Caki2 (cell line): ENCODE results near the gene GHRH. TPM values are rescaled to one million over a fixed set of nuclear protein-coding genes. Genes with fewer than 3 reads are reported as not detected.

Source experiments
- DNase-seq: peaks from one replicate; pipeline ENCODE4 v3.0.0-alpha.2; 2015; ENCODE audit warnings: low read depth
- in situ Hi-C: cut with HindIII; loops from 2 replicates; pipeline ENCODE4 v1.10.0; 2016; ENCODE audit warnings: low sequenced_read_pairs, low pct_unique_long_range_greater_than_20kb, mixed read lengths
- total RNA-seq: library from RNA; depleted of rRNA; stranded (reverse); fragments of >200 nt; shearing (Covaris generic); gene quantifications from 2 replicates; pipeline ENCODE4 v1.2.3, GENCODE V29; 2014; ENCODE audit warnings: low replicate concordance; rRNA removed

Gene GHRH
- total RNA-seq = not detected in 2 replicates

DNA sequence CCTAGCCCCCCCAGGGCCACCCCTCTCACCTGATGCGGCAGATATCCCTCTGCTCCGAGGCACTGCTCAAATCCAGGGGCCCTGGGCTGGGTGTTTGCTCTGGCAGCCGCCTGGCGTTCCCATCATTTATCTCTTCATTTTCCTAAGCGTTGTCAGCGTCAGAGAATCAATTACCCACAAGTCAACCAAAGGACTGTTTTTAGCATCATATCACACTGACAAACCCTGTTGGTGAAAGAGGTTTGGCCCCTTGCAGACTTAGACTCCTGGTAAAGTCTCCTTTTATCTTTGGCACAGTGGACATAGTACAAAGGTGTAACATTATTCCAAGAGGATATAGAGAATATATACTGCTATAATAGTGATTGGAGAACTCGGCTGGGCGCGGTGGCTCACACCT, at the start of gene GHRH:
Gene GHRH, minus strand, starts transcription at position 101 of the 400 bp plus-strand sequence. CDS start 4,925 bp downstream, outside the sequence.
- DNase-seq = no peak
- in situ Hi-C loops = no loop called here

GRCh38 chr20:37310951-37311350, 49.3 kb upstream of the GHRH start:
- in situ Hi-C loops = no loop called here
- DNase-seq = no peak

DNA sequence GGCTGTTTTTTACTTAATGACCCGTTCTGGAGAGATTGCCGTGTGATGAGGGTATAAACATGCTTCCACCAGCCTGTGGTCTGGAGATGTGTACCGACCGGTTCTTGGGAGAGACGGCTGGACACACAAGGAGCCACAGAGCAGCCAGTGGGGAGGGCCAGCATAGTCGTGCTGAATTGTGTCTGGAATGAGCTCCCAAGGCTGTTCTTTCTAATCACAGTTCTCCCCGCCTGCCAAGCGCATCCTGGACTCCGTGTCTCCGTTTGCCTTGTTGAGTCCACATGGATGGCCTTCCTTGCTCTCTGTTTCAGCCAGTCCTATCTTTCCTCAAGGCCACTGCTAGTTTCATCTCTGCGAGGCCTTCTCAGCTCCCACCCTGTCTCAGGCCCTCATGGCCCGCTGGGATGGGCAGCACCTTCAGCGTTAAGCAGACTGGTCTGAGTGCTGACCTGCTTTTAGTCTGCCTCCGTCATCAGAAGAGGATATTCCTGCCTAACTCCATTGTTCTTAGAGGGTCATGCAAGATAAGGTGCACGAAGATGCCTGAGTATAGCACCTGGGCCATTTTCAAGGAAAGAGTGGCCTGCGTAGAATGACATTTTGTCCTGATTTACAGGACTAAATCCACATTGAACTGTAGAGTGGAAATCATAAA, 48.4 kb upstream of the GHRH start:
- DNase-seq = no peak
- in situ Hi-C loops = no loop called here

- DNase-seq = no peak
- in situ Hi-C loops = no loop called here
Observed at GRCh38 chr20:37309290-37309689, 47.7 kb upstream of the GHRH start.

DNA sequence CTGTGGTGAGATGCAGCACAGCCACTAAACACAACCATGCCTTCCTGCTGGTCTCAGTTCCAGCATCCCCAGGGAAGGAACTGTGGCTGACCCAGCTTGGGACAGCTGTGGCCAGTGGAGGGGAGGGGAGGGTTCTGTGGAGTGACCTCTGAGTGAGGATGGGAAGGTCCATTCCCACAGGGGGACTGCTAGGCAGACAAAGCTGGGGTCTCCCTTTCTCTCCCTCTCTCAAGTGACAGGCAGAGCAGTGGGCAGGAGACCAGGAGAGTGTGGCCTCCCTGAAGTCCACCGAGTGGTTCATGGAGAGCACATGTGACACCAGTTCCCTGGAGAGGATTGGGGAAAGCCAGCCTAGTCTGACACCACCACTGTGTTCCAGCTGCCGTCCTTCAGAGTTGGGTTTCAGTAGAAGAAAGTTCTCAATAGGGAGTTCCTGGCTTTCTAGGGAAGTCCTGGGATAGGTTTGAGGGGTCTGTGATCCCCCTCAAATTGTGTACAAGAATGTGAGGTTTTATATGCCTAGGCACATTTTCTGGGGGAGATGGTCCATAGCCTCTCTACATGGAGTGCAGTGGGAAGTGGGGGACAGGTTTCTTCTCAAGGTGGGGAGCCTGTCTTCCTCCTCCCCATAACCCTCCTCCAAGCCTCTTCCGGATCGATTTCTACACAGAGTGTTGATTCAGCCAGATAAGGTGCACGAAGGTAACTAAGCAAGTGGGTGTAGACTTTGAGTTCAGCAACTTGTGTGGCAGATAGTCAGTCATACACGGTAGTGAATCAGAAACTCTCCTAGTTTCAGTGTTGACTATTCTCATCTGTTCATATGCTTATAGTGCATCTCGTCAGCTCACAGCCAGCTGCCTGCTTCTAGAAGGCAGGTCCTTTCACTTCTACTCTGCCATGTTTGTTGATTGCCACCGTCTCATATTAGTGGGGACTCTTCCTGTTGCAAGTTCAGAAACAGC, 46.8 kb upstream of the GHRH start:
- in situ Hi-C loops = no loop called here
- no peak for DNase-seq

- in situ Hi-C loops = no loop called here
- DNase-seq = no peak
Observed at GRCh38 chr20:37305839-37306238, 44.2 kb upstream of the GHRH start.

DNA sequence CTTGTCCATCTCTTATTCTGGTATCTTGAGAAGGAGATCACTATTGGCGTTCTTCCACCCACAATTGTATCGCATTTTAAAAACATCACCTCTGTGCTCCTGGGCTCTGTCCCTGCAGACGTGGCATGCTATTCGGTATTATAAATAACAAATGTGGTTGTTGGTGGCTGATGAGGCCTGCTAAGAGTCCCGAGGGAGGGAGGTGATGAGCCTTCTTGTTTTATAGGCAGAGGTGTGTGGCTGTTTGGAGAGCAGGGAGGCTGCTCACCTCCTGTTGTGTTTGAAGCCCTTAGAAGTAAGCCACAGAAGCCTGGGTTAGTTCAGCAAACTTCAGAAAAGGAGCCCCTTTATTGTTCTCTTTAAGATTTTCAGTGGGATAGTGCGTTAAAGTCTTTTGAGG, 43.5 kb upstream of the GHRH start:
- DNase-seq = no peak
- in situ Hi-C loops = no loop called here

- in situ Hi-C loops = no loop called here
- no peak for DNase-seq
Observed at GRCh38 chr20:37303637-37304036, 42.0 kb upstream of the GHRH start.

DNA sequence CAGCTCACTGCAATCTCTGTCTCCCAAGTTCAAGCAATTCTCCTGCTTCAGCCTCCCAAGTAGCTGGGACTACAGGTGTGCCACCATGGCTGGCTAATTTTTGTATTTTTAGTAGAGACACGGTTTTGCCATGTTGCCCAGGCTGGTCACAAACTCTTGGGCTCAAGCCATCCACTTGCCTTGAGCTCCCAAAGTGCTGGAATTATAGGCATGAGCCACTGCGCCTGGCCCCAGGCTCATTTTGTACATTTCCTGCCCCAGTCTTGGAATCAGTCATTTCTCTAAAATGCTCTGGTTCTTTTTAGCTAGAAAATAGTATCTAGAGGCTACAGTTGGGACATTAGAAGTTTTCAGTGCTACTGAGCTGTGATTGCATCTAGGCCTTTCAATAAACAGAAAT, 41.4 kb upstream of the GHRH start:
- no peak for DNase-seq
- in situ Hi-C loops = no loop called here

- in situ Hi-C loops = no loop called here
- no peak for DNase-seq
Observed at GRCh38 chr20:37301558-37301957, 39.9 kb upstream of the GHRH start.

- in situ Hi-C loops = no loop called here
- no peak for DNase-seq
Observed at GRCh38 chr20:37301120-37301519, 39.5 kb upstream of the GHRH start.

DNA sequence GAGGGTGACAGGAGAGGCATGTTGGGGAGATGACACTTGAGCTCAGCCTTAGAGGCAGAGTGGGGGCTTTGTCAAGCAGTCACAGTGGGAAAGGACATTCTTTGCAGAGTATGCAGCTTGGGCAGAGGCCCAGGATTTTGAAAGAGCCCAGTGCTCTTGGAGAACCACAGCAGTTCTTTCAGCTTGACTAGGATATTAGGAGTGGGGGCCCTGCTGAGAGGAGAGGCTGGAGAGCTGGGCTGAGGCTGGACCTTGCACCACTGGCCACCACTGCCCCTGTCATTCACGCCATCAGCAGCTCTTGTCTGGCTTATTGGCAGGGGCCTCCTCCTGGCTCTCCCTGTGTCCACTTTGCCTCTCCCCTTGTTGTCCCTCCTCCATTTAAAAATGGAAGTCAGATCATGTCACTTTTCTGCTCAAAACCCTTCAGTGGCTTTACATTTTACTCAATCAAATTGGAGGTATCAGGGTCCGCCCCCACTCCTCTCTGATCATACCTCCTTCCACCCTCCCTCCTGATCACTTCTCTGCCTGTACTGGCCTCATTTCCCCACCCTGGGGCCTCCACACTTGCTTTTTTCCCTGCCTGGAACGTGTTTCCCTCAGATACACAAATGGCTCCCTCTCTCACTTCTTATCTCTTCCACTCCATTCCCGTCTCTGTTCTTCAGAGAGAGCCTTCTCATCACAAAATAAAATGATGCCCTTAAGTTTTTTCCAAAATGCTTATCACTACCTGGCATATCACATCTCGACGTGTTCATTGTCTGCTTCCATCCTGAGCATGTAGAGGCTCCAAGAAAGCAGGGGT, 38.3 kb upstream of the GHRH start:
- no peak for DNase-seq
- in situ Hi-C loops = no loop called here

- in situ Hi-C loops = no loop called here
- DNase-seq = no peak
Observed at GRCh38 chr20:37298190-37298939, 36.8 kb upstream of the GHRH start.

DNA sequence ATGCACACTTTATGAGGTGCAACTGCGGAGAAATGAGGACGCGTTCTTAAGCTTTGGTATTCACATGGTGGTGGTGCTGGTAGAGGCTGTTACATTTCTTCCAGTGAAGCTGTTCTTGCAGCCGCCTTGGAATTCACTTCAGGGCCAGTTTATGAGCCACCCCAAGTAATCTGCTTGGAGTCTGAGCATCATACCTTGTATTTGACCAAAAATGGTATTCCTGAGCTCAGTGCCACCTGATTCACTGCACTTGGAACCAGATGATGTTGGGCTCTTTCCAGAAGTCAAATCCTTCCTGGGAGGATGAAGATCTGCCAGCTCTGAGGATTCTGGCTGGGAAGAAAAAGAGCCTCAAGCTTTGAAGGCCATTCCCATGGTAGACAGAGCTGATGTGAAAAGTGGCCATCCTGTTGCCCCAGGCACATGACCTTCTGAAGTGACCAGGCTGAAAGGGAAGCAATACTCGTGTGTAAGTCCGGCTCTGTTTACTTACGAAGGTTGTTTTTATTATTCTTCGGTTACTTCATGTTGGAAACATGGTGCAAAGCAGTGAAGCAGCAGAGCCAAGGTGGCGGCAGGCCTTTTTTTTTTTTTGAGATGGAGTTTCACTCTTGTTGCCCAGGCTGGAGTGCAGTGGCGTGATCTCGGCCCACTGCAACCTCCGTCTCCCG, 35.6 kb upstream of the GHRH start:
- in situ Hi-C loops = no loop called here
- DNase-seq = no peak

- in situ Hi-C loops = no loop called here
- DNase-seq = no peak
Observed at GRCh38 chr20:37296371-37296770, 34.8 kb upstream of the GHRH start.

GRCh38 chr20:37295595-37295994, 34.0 kb upstream of the GHRH start:
- in situ Hi-C loops = no loop called here
- peak; percentile 19 for DNase-seq

DNA sequence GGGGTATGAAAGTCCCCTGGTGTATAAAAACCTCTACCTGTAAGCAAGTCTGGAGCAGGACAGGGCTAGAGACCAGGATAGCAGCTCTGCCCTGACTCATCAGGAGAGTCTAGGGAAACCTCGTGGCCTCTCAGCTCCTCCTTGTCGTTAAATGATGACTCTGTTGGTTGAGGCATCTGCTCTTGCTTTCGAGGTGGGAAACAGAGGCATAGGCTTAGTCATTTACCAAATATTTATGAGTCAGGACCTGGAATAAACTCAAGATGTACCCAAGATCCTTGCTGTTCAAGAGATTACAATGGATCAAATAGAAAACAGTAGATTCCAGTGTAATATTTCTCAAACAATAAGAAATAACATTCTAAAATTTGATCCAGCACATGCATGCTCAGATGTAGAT, 33.4 kb upstream of the GHRH start:
- DNase-seq = peak; percentile 95
- in situ Hi-C loops = no loop called here
